H1 (cell line): ENCODE measurements around the gene SLC13A1. TPM values are rescaled to one million over a fixed set of nuclear protein-coding genes. Genes with fewer than 3 reads are reported as not detected.

Source experiments
- CBX8 ChIP-seq: fragments of 300-800, 300-1000 bp; sonication (generic); IDR thresholded peaks from 2 replicates; pipeline ENCODE4 v1.7.1; 2016; ENCODE audit warnings: low read depth, low read length, borderline replicate concordance
- RXRA ChIP-seq: IDR thresholded peaks from 2 replicates; pipeline ENCODE4 v1.6.1; 2011; ENCODE audit warnings: low read depth, mild to moderate bottlenecking, low read length, moderate library complexity; ENCODE audit not compliant: insufficient read depth
- polyA plus RNA-seq, 7 experiments: library from polyadenylated mRNA; depleted of rRNA in 3 of 7; stranded (reverse) in 5 of 7; unstranded in 2 of 7; fragments of >200 nt in 5 of 7; fragments of 200-250 nt in 2 of 7; gene quantifications; 1 replicate in 5 of 7; 2 replicates in 1 of 7; 4 replicates in 1 of 7; pipeline versions ENCODE4 v1.2.1 to v1.2.3, GENCODE V29; 2011 to 2013; ENCODE audit warnings: missing spikeins in 2 of 7, mixed read lengths in 2 of 7
- total RNA-seq: library from RNA; stranded (reverse); fragmentation: NEBNext Ultra II Directional; extraction: Animal tissue kit (Norgen Biotek cat#: 25700); gene quantifications from 2 replicates; pipeline ENCODE4 v1.2.1, GENCODE V29; 2021

Gene SLC13A1
- total and polyA plus RNA-seq, 2 of the 8 experiments (the other 6 are each of a cell fraction or from before 2014, with no cell fraction given): not detected

DNA sequence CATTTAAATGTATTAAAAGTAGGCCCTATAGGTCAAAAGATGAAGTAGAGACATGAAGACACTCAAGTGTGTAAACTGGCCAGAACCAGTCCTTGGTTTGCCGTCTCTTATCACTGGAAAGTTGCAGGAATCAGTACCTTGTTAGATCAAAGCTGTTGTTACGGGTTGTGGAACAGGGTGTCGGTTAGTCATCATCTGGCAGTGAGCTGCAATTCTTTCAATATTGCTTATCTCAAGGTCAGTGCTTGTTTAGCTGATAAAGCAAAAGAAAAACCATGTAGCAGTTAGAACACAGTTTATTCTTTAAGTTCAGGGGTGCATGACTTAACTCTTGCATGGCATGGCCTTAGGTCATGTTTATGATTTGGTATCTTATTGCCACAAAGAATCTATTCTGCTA is 10.0 kb upstream of the SLC13A1 start (continued):
- no peak for TF ChIP-seq RXRA
- no peak for TF ChIP-seq CBX8
